Kidney epithelial cell (primary cell): ENCODE data around the gene TPMT. TPM values are rescaled to one million over a fixed set of nuclear protein-coding genes. Genes with fewer than 3 reads are reported as not detected.
A peak's percentile ranks its signal among the peaks of the same experiment; 100 is the strongest.

ENCODE experiments used
- DNase-seq: peaks from one replicate; pipeline ENCODE4 v3.0.0-alpha.2; 2010; ENCODE audit warnings: low read depth
- H3K27me3 ChIP-seq: 2 replicates; pipeline ENCODE4 v1.6.0; 2011; ENCODE audit warnings: low read length; ENCODE audit not compliant: control insufficient read depth, insufficient read depth
- H3K36me3 ChIP-seq: 2 replicates; pipeline ENCODE4 v1.5.1; 2011; ENCODE audit warnings: low read length; ENCODE audit not compliant: control insufficient read depth, insufficient read depth
- H3K4me3 ChIP-seq: 2 replicates; pipeline ENCODE4 v1.5.1; 2011; ENCODE audit warnings: low read depth, mild to moderate bottlenecking, control low read depth, low read length
- total RNA-seq: library from RNA; depleted of rRNA; stranded (reverse); fragments of >200 nt; gene quantifications from 2 replicates; pipeline ENCODE4 v1.2.3, GENCODE V29; 2015
- TF ChIP-seq, protein P1 (sequence below): IDR thresholded peaks from 2 replicates; pipeline ENCODE4 v1.5.1; 2011; ENCODE audit warnings: mild to moderate bottlenecking, moderate library complexity, low read length, control low read depth, inconsistent platforms; ENCODE audit not compliant: insufficient read depth, poor library complexity, severe bottlenecking

Gene TPMT
- total RNA-seq, 1 donor from 2014 or later, result 14.9 TPM

DNA sequence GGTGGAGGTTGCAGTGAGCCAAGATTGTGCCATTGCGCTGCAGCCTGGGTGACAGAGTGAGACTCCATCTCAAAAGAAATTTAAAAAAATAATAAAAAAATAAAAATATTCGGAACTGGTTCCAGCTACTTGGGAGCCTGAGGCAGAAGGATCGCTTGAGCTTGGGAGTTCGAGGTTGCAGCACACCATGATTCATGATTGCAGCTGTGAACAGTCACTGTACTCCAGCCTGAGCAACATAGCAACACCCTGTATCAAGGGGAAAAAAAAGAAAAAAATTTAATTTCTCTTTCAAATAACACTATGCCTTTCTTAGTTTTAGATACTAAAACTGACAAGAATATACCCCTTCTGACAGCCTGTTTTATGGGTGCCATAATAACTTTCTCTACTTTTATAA is 10.9 kb upstream of the TPMT start:
- H3K27me3 ChIP-seq, result no peaks in the 10 kb centered on the region
- no peak for DNase-seq
- TF ChIP-seq, protein P1, sequence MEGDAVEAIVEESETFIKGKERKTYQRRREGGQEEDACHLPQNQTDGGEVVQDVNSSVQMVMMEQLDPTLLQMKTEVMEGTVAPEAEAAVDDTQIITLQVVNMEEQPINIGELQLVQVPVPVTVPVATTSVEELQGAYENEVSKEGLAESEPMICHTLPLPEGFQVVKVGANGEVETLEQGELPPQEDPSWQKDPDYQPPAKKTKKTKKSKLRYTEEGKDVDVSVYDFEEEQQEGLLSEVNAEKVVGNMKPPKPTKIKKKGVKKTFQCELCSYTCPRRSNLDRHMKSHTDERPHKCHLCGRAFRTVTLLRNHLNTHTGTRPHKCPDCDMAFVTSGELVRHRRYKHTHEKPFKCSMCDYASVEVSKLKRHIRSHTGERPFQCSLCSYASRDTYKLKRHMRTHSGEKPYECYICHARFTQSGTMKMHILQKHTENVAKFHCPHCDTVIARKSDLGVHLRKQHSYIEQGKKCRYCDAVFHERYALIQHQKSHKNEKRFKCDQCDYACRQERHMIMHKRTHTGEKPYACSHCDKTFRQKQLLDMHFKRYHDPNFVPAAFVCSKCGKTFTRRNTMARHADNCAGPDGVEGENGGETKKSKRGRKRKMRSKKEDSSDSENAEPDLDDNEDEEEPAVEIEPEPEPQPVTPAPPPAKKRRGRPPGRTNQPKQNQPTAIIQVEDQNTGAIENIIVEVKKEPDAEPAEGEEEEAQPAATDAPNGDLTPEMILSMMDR, result no peak
- no peak overlapping the region for H3K4me3 ChIP-seq
- H3K36me3 ChIP-seq, result no peaks in the 10 kb centered on the region

DNA sequence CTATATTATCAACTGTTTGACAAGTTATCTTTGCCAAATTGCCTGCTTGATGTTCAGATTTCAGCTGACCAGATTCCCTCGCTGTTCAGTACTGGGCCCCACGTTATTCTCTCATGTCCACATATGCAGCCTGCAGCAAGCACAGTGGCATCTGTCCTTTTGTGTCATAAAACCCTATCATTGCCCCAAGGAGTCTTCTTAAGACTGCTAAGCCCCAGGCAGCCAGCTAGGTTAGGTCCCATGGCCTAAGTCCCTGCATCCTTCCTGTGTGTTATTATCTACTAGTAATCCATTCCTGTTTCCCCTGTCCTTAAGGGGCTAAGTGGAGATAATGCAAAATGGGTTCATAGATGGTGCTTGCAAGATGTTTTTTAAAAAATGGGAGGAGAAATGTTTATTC is 7.5 kb upstream of the TPMT start:
- no peaks in the 10 kb centered on the region for H3K27me3 ChIP-seq
- H3K4me3 ChIP-seq, result no peak overlapping the region
- no peaks in the 10 kb centered on the region for H3K36me3 ChIP-seq
- no peak for DNase-seq
- TF ChIP-seq, protein P1, result no peak

DNA sequence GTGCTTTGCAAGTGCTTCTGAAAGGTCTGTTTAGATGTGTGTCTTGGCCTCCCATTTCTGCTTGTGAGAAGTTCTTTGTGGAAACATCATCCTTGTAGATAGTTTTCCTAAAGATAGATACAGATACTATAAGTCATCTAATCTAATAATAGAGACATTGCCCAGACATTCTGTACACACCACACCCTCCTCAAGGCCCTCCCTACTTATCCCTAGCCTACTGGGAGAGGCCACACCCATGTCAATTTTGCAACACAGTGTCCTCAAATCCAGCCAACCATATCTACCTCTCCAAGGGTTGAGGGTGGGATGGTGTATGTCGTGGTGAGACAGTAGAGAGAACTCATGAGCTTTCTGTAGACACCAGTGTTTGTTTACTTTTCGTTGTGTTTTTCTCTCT is 6.6 kb upstream of the TPMT start:
- TF ChIP-seq, protein P1, result no peak
- H3K36me3 ChIP-seq, result no peaks in the 10 kb centered on the region
- no peak for DNase-seq
- no peak overlapping the region for H3K4me3 ChIP-seq
- H3K27me3 ChIP-seq, result no peaks in the 10 kb centered on the region

DNA sequence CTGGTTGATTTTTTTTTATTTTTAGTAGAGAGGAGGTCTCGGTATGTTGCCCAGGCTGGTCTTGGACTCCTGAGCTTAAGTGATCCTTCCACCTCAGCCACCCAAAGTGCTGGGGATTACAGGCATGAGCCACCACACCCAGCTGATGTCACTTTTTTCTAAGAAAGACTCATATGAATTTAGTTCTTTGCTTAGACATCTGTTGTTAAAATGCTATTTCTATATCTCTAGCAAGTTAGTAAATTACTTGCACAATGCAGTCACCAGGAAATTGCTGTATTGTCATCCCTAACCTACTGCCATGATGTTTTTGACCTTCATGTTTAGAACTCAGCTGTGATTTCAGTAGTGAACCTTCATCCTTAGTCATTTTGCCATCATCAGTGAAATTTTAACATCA is 6.0 kb upstream of the TPMT start:
- no peak overlapping the region for H3K4me3 ChIP-seq
- no peaks in the 10 kb centered on the region for H3K27me3 ChIP-seq

DNA sequence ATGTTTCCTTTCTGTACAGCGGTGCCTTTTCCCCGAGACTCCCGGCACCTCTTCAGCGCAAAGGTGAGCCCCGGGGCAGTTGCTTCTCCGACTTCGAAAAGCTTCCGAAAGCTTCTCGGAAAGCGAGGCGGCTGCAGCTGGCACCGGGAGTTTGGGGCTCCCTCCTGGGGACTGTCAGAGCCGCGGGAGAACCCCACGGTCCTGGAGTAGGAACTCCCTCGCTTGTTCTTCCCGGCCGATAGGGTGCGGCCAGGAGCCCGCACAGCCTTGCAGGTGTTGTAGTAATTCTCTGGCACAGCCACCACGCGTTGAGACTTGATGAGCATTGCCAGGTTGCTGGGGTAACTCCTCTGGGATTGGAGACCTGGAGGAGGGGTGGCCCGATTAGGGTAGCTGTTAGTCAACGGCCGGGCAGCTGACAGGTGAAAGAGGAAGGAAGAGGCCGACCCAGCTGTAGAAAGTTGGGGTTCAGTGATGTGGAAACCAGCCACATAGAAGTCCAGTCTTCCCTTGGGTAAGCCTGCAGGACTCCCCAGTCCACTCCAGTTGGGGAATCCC is 1.1 kb upstream of the TPMT start:
- Histone ChIP-seq H3K27me3 (no peaks in the 10 kb centered on the region), H3K4me3 (peak overlapping the region; percentile 86), H3K36me3 (no peaks in the 10 kb centered on the region)
- TF ChIP-seq, protein P1, result peak; percentile 54
- DNase-seq, result no peak

More for the DNA sequence above, 6.0 kb upstream of the TPMT start:
- DNase-seq, result no peak
- TF ChIP-seq, protein P1, result no peak
- no peaks in the 10 kb centered on the region for H3K36me3 ChIP-seq
